Cardiac muscle cell (in vitro differentiated cells and primary cell): Measurements from ENCODE around the gene SPON2. TPM values are rescaled to one million over a fixed set of nuclear protein-coding genes. Genes with fewer than 3 reads are reported as not detected.

Experiments
- DNase-seq, 2 donors: peaks; one replicate each; pipeline versions ENCODE4 v3.0.0 to v3.0.0-alpha.2; 2010 to 2017; ENCODE audit warnings: low read depth in 1 of 2, low spot score in 1 of 2
- H3K27ac ChIP-seq: fragments of 200-600 bp; sonication (generic); 2 replicates; pipeline ENCODE4 v1.5.1; 2016
- H3K27me3 ChIP-seq: fragments of 200-600 bp; sonication (generic); 2 replicates; pipeline ENCODE4 v1.6.0; 2016; ENCODE audit warnings: control low read depth
- H3K36me3 ChIP-seq: fragments of 200-600 bp; sonication (generic); 2 replicates; pipeline ENCODE4 v1.5.1; 2016; ENCODE audit warnings: control low read depth
- H3K4me1 ChIP-seq: fragments of 200-600 bp; sonication (generic); 2 replicates; pipeline ENCODE4 v1.8.1; 2017; ENCODE audit warnings: low read depth, mild to moderate bottlenecking, mixed run types
- H3K4me3 ChIP-seq: fragments of 200-600 bp; sonication (generic); 2 replicates; pipeline ENCODE4 v1.5.1; 2016; ENCODE audit warnings: mild to moderate bottlenecking
- H3K9me3 ChIP-seq: fragments of 200-600 bp; sonication (generic); 2 replicates; pipeline ENCODE4 v1.5.1; 2017; ENCODE audit warnings: low read depth, mild to moderate bottlenecking, control low read depth
- CTCF ChIP-seq: IDR thresholded peaks from 2 replicates; pipeline ENCODE4 v1.5.1; 2012; ENCODE audit warnings: low read depth, mild to moderate bottlenecking, low read length
- polyA plus RNA-seq: library from polyadenylated mRNA; unstranded; fragments of >200 nt; fragmentation: Nextera tagmentation; extraction: Ambion mirVana; gene quantifications from 2 replicates; pipeline ENCODE4 v1.2.1, GENCODE V29; 2016
- total RNA-seq: library from RNA; depleted of rRNA; stranded (reverse); fragments of >200 nt; gene quantifications from 2 replicates; pipeline ENCODE4 v1.2.3, GENCODE V29; 2016

Gene SPON2
- total and polyA plus RNA-seq, 2 experiments from 2014 or later = 0.12 to 0.98 TPM

- H3K27me3 ChIP-seq = no peaks in the 10 kb centered on the region
- no peak overlapping the region for H3K4me3 ChIP-seq
- no peak overlapping the region for H3K27ac ChIP-seq
- DNase-seq = no peak
- H3K4me1 ChIP-seq = no peaks in the 10 kb centered on the region
- TF ChIP-seq CTCF = no peak
- no peaks in the 10 kb centered on the region for H3K9me3 ChIP-seq
- H3K36me3 ChIP-seq = no peaks in the 10 kb centered on the region
These were observed 25.9 kb upstream of the SPON2 start for GRCh38 chr4:1198098-1198844.

- no peaks in the 10 kb centered on the region for H3K4me1 ChIP-seq
- H3K4me3 ChIP-seq = no peak overlapping the region
- no peaks in the 10 kb centered on the region for H3K9me3 ChIP-seq
- no peak for TF ChIP-seq CTCF
- no peaks in the 10 kb centered on the region for H3K36me3 ChIP-seq
- no peak for DNase-seq
- H3K27me3 ChIP-seq = no peaks in the 10 kb centered on the region
- no peak overlapping the region for H3K27ac ChIP-seq
These were observed 24.2 kb upstream of the SPON2 start for GRCh38 chr4:1196421-1197183.

- DNase-seq = no peak
- Histone ChIP-seq H3K4me1 (no peaks in the 10 kb centered on the region), H3K27me3 (no peaks in the 10 kb centered on the region)
These were observed 23.6 kb upstream of the SPON2 start for GRCh38 chr4:1195891-1196401.

GRCh38 chr4:1195109-1195671 is 22.8 kb upstream of the SPON2 start:
- Histone ChIP-seq H3K4me1 (no peaks in the 10 kb centered on the region), H3K9me3 (no peaks in the 10 kb centered on the region), H3K36me3 (no peaks in the 10 kb centered on the region), H3K4me3 (no peak overlapping the region), H3K27ac (no peak overlapping the region), H3K27me3 (no peaks in the 10 kb centered on the region)
- DNase-seq = no peak
- TF ChIP-seq CTCF = no peak

More at GRCh38 chr4:1195891-1196401, 23.6 kb upstream of the SPON2 start:
- Histone ChIP-seq H3K4me3 (no peak overlapping the region), H3K36me3 (no peaks in the 10 kb centered on the region), H3K27ac (no peak overlapping the region), H3K9me3 (no peaks in the 10 kb centered on the region)
- TF ChIP-seq CTCF = no peak

- Histone ChIP-seq H3K27ac (no peak overlapping the region), H3K9me3 (no peaks in the 10 kb centered on the region), H3K27me3 (no peaks in the 10 kb centered on the region), H3K36me3 (no peaks in the 10 kb centered on the region), H3K4me3 (no peak overlapping the region), H3K4me1 (no peaks in the 10 kb centered on the region)
- peak; percentile 12 for TF ChIP-seq CTCF
- peak in 1 of 2 donors; percentile 79 for DNase-seq
These were observed 21.9 kb upstream of the SPON2 start for GRCh38 chr4:1194010-1194900.
